GM20000 (cell line): ENCODE data around the gene MYOT.
"Not testable (repeated sequence)": the region's sequence is repeated elsewhere in the genome, so short reads cannot be mapped to it uniquely, and the experiment has no call there.

Experiments
- DNase-seq: peaks from one replicate; pipeline ENCODE4 v3.0.0; 2012; ENCODE audit warnings: low spot score
- TF ChIP-seq, protein P1 (sequence below): IDR thresholded peaks from 2 replicates; pipeline ENCODE4 v1.5.1; 2012; ENCODE audit warnings: mild to moderate bottlenecking, control low read depth; ENCODE audit errors: extremely low read depth, missing control alignments

Gene MYOT

DNA sequence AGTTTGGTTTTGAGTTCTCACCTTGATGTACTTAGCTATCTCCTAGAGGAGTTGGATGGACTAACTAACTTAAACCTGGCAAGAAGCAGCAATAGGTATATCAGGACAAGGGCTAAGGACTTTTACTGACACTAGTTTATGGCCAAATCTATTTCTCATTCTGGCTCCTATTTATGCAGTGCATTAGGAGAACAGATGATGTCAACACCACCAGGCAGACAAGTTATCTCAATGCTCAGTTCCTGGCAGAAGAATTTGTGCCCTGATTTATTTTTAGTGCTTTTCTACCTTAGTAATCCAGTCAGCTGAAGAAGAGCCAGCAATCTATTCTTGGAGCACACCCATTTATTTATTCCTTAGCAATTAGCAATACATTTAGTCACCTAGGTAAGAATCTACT lies 30.7 kb upstream of the MYOT start:
- TF ChIP-seq, protein P1, sequence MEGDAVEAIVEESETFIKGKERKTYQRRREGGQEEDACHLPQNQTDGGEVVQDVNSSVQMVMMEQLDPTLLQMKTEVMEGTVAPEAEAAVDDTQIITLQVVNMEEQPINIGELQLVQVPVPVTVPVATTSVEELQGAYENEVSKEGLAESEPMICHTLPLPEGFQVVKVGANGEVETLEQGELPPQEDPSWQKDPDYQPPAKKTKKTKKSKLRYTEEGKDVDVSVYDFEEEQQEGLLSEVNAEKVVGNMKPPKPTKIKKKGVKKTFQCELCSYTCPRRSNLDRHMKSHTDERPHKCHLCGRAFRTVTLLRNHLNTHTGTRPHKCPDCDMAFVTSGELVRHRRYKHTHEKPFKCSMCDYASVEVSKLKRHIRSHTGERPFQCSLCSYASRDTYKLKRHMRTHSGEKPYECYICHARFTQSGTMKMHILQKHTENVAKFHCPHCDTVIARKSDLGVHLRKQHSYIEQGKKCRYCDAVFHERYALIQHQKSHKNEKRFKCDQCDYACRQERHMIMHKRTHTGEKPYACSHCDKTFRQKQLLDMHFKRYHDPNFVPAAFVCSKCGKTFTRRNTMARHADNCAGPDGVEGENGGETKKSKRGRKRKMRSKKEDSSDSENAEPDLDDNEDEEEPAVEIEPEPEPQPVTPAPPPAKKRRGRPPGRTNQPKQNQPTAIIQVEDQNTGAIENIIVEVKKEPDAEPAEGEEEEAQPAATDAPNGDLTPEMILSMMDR: no peak
- DNase-seq: no peak

- TF ChIP-seq, protein P1: no peak
- DNase-seq: no peak
Observed at GRCh38 chr5:137837491-137838394, 29.9 kb upstream of the MYOT start.

DNA sequence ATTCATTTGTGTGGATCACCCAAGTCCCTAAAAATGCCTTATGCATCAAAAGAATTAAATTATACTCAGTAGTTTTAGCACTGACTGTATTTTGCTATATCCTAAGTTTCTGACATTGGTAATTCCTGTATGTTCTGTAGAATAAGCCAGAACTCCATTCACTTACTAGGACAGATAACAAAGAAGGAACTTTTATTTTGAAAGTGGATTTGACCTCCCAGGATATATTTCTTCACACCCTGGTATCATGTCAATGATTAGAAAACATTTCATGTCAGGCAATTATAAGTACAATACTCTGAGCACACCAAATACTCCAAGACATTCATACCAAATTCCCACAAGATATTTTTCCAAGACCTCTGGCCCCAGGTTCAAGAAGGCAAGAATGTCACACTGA lies 28.7 kb upstream of the MYOT start:
- no peak for DNase-seq
- TF ChIP-seq, protein P1: no peak

DNA sequence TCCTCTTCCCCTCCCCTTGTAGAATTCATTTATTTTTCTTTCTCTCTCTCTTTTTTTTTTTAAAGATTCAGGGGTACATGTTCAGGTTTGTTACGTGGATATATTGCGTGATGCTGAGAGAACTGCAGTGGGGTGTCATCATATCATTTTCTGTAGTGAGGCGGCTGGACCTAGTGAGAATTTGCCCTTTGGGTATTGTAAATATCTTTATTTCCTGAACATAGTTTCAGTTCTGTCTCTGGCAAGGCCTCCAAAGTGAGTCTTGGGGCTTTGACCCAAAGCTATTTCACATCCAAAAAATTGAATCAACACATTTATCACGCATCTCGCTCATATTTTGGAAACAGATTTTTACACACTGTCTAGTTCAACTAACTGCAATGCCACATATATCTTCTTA lies 25.4 kb upstream of the MYOT start:
- DNase-seq: no peak
- TF ChIP-seq, protein P1: no peak

- TF ChIP-seq, protein P1: no peak
- DNase-seq: no peak
Observed at GRCh38 chr5:137843676-137844299, 23.9 kb upstream of the MYOT start.

DNA sequence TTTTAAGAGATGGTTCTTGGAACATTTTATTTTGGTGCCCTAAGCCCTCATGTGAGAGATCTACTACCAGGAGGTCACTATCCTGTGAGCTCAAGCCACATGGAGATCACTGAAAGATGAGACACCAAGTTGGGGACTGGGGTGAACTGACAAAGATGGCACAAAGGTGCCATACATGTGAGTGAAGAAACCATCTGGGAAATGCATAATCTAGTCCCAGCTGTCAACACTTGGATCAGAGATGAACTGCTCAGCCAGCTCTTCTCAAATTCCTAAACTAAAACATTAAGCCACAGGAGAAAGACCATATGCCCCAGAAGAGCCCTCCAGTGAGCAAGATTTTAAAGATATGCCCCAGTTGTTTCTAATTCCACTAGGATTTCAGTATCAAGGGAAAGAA lies 22.2 kb upstream of the MYOT start:
- TF ChIP-seq, protein P1: no peak
- DNase-seq: no peak

DNA sequence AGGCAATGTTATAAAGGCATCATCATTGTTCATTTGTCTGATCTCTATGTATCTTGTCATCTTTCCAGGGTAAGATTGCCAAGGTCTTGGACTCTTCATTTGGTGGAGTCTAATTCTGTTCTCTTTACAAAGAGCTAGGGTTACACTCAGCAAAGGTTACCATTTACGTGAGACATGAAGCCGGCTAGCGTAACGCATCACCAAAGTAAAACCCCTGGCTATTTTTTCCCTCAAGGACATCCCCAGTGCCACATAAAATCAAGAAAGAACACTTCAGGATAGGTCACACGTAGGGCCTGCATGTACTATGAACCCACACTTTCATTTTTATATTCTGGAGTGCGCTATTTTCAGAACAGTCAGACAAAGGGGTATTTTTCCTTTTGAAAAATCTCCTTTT lies 20.0 kb upstream of the MYOT start:
- peak; percentile 16 for DNase-seq
- TF ChIP-seq, protein P1: no peak

GRCh38 chr5:137853165-137853564 lies 14.5 kb upstream of the MYOT start:
- not testable (repeated sequence) for DNase-seq
